Measurements from ENCODE around the gene TGM4.
"Not testable (repeated sequence)": the region's sequence is repeated elsewhere in the genome, so short reads cannot be mapped to it uniquely, and the experiment has no call there.

TGM4 gene

GRCh38 chr3:44874308-44874707 lies at the start of gene TGM4:
Gene TGM4 (plus strand): TSS chr3:44874608. CDS start chr3:44874679, 71 bp downstream.
- no peak for DNase-seq

- no peak for DNase-seq
These were observed 49.0 kb upstream of the TGM4 start for GRCh38 chr3:44825264-44825925.

- no peak for DNase-seq
These were observed 47.2 kb upstream of the TGM4 start for GRCh38 chr3:44827196-44827595.

GRCh38 chr3:44831232-44831631 lies 43.2 kb upstream of the TGM4 start:
- DNase-seq = no peak

DNA sequence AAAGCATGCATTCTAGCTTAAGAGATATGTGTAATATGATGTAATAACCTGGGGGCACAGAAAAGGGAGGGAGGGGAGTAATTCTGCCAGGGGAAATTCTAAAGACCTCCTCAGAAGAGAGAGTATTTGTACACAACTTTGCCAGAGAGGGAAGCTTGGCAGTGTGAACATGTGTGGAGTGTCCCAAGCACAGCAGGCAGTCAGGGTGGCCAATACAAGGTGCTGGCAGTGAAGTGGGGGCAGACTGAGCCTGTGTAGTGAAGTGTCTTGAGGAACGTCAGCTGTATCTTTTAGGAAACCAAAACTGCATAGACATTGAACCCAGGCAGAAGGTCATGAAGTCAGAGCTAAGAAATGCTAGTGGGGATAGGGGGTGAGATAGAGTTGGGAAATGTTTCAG lies 42.4 kb upstream of the TGM4 start:
- DNase-seq = no peak

DNA sequence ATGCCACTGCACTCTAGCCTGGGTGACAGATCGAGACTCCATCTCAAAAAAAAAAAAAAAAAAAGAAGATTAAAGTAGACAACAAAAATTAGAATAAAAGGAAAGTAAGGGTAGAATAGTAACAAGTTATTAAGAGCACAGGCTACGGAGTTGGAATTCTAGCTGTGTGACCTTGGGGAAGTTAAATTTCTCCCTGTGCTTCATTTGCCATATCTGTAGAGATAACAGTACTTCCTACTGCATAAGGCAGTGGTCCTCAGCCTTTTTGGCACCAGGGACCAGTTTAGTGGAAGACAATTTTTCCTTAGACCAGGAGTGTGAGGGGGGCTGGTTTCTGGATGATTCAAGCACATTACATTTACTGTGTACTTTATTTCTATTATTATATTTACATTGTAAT lies 41.4 kb upstream of the TGM4 start:
- DNase-seq = no peak

DNA sequence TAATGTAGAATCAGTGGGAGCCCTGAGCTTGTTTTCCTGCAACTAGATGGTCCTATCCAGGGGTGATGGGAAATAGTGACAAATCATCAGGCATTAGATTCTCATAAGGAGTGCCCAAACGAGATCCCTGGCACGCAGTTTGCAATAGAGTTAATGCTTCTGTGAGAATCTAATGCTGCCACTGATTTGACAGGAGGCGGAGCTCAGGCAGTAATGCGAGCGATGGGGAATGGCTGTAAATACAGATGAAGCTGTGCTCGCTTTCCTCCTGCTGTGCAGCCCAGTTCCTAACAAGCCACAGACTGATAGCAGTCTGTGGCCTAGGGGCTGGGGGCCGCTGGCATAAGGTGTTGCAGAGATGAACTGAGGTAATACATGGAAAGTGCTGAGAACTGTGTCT lies 41.0 kb upstream of the TGM4 start:
- no peak for DNase-seq

DNA sequence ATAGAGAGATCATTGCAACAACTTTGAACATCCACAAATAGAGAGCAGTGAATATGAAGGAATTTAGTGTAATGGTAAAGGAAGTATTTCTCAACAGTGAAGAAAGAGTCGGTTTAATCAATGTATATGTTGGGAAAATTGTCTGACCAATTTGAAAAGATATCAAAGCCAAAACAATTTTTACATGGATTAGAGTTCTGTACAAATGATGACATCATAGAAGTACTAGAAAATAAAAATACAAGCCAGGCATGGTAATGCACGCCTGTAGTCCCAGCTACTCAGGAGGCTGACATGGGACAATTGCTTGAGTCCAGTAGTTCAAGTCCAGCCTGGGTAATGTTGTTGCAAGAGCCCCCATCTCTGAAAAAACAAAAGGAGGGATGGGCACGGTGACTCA lies 38.7 kb upstream of the TGM4 start:
- DNase-seq = no peak

DNA sequence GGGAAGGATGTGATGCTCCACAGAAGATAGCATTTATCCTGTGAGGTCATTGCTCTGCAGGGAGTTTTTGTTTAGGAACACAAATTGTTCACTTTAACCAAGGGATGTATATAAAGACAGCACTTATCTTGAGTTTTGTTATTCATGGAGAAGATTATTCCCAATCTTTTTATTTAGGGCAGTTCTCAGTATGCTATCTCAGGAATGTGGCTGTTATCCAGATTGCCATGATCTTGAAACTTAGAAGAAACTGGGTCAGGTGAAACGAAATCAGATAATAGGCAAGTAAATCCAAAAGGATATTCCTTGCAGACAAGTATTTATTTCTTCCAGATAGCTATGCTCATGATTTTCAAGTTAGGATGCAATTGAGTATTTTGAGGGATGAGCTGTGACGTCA lies 32.0 kb upstream of the TGM4 start:
- no peak for DNase-seq

DNA sequence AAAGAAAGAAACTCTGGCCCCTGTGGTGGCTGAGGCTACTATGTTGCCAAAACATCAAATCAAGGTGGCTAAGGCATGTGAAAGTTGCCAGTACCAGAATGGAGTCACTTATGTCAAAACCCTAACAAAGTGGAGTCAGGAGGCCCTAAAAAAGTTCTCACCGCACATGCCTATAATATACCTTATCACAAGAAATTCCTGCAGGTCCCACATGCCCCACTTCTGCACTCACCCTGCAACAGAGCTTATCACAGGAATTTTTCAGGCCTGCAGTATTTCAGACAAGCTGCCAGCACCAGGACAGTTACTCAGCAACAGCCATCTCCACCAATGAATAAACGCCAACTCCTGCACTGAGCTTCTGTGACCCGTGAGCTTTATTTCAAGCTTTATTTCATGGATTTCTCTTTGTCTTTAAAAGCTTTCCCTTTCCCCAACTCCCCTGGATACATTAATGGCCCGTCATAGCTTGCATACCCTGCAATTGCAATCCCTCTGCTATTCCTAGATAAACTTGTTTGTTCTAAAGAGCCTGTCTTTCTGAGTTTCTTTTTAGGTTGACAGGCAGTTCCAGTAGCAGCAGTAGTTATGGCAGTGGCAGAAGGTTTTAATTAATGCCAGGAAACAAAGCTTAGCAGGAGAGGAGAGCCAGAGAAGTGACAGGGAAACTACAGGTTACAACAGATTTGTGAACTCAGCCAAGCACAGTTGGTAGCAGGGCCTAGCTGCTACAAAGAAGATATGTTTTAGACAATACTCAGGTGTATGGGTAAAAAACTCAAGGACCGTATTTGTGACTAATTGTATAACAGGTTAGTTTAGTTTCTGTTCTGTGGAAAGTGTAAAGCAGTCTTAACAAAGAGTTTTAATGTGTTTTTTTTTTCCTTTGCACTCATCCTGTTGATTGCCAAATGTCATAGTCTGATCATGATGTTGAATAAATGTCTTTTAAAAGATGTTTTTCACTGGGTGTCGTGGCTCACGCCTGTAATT lies 28.6 kb upstream of the TGM4 start:
- DNase-seq = no peak

DNA sequence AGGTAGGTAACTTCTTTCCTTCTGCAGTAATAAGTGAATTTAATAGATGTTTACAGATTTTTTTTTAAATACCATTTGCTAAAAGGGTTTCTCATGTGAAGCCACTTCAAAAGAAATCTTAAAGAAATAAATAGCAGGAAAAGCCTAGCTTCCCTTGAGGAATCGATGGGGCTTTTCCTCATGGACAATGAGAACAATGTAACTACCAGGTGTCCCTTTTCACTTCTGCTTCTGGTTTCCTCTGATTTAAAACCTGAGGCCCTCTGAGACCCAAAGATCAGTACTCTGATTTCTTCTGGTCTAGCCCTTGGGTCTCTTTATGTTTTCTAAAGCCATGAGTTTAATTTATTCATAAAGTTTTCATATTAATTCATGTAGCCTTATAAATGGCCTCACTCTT lies 25.8 kb upstream of the TGM4 start:
- no peak for DNase-seq

DNA sequence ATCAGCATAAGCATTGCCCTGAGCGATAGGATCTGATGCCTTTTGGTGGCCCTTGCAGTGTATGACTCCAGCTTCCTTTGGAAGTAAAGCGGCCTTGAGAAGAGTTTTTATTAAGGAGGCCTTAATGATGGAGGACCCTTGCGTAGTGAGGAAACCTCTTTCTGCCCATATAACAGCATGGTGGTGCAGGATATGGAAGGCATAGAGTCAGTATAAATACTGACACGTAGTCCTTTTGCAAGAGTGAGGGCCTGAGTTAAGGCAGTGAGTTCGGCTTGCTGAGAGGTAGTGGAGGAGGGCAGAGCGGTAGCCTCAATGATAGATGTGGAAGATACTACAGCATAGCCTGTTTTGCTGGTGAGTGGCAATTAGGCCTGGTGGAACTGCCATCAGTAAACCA lies 17.7 kb upstream of the TGM4 start:
- DNase-seq = not testable (repeated sequence)

DNA sequence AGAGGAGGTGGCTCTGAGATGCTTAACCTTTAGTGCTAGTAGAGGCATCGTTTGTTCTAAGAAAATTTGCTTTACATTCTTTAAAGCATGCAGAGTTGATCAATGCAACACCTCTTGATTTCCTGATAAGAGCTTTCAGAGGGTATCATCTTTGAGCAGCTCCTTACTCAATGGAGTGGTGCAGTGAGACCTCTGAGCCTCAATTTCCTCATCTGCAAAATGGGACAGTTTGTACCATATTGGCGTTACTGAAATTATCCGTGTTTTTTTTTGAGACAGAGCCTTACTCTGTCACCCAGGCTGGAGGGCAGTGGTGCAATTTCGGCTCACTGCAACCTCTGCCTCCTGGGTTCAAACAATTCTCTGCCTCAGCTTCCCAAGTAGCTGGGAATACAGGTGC lies 14.3 kb upstream of the TGM4 start:
- DNase-seq = no peak

GRCh38 chr3:44861412-44862225 lies 12.8 kb upstream of the TGM4 start, which contains the start of gene TMEM42:
Gene TMEM42 (plus strand): TSS chr3:44861912. CDS start chr3:44861925, 13 bp downstream.
- DNase-seq = peak; percentile 92

DNA sequence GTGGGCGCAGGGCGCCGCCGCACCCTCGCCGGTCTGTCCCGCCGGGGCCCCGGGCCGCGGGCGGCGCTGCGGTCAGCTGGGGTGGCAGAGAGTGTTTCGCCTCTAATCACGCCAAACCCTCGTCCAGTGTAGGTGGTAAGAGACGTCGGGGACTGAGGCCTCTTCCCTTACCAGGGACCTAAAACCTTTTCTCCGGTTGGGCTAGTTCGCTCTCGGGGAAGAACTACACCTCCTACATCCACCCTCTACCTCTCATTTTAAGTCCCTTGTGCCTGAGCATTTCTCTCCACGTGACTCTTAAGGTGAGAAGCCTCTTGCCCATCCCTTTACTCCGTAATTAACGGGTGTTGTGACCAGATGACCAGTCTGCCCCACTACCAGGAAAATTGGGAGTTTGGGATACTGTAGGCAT lies 12.2 kb upstream of the TGM4 start:
- peak; percentile 51 for DNase-seq

GRCh38 chr3:44865272-44866035 lies 9.0 kb upstream of the TGM4 start:
- no peak for DNase-seq

GRCh38 chr3:44867421-44868111 lies 6.8 kb upstream of the TGM4 start:
- no peak for DNase-seq

DNA sequence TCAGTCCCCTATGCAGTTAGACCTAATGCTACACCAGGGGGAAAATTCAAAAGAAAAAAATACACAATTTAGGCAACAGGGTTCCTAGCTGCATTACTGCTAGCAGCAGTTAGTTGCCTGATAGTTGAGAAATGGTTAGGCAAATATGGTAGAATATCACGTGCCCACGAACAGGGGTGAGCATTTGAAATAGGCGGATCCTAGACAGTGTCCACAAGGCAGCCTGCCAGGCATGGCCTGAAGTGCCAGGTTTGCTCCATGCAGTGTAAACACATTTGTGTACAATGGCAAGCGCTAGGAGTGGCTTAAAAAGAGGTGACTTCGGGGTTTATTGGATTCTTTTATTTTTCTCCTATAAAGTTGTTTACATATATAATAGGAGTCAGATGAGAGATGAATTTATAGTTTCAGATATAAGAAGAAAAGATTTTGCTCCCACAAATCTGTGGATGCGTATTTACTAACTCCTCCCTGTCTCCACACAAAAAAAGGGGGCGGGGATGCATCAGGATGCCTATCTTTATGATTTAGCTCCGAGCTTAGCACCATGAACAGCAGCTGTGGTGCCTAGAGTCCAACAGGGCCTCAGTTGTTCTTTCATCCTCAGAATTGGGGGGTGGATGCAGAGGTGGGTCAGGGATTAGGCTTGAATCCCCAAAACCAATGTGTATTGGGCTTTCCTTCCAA lies 3.9 kb upstream of the TGM4 start:
- no peak for DNase-seq

- no peak for DNase-seq
These were observed 1.2 kb downstream of the TGM4 start for GRCh38 chr3:44875596-44875995.

DNA sequence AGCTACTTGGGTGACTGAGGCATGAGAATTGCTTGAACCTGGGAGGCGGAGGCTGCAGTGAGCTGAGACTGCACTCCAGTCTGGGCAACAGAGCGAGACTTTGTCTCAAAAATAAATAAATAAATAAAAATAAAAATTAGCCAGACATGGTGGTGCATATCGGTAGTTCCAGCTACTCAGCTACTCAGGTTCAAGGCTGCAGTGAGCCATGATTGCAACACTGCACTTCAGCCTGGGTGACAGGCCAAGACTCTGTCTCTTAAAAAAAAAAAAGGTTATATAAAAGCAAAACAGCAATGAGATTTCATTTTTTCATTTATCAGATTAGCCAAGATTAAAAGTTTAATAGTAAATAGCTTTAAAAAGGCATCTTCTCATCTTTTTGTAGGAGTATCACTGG lies 2.9 kb downstream of the TGM4 start:
- DNase-seq = no peak

GRCh38 chr3:44880284-44880683 lies 5.9 kb downstream of the TGM4 start:
- no peak for DNase-seq

Measured in midbrain (tissue), 1 donor.